Upper lobe of left lung (tissue), 4 donors: ENCODE measurements around the gene CFAP74.

Experiments used
- POLR2AphosphoS5 ChIP-seq, 2 donors: sonication (generic); formaldehyde crosslinking; IDR thresholded peaks; one replicate each; pipeline ENCODE4 v1.5.1; 2017; ENCODE audit warnings: antibody characterized with exemption in 2 of 2
- TF ChIP-seq, protein P1 (sequence below), 6 experiments: fragments of 450-650 bp in 4 of 6; fragments of 200-600 bp in 2 of 6; sonication (generic) in 2 of 6; IDR thresholded peaks; one replicate each; pipeline ENCODE4 v1.5.1; 2016 to 2019; ENCODE audit warnings: antibody characterized with exemption in 6 of 6

DNA sequence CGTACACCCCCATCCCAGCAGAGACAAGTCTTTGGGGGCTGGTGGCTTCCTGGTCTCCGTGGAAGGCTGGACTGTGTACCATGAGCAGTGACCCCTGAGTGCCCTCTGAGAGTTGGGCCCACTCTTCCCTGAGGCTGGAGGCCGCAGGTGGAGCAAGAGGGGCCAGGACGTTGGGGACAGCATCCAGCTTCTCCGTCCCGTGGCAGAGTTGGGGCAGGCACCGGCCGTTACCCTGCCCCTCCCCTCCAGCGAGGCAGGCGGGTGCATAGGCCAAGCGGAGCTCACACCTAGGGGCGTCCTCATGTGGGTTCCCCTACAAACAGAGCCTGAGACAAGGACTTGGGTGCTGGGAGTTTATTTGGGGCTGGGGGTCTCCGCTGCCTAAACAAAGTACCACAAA lies 29.6 kb upstream of the CFAP74 start:
- TF ChIP-seq, protein P1, sequence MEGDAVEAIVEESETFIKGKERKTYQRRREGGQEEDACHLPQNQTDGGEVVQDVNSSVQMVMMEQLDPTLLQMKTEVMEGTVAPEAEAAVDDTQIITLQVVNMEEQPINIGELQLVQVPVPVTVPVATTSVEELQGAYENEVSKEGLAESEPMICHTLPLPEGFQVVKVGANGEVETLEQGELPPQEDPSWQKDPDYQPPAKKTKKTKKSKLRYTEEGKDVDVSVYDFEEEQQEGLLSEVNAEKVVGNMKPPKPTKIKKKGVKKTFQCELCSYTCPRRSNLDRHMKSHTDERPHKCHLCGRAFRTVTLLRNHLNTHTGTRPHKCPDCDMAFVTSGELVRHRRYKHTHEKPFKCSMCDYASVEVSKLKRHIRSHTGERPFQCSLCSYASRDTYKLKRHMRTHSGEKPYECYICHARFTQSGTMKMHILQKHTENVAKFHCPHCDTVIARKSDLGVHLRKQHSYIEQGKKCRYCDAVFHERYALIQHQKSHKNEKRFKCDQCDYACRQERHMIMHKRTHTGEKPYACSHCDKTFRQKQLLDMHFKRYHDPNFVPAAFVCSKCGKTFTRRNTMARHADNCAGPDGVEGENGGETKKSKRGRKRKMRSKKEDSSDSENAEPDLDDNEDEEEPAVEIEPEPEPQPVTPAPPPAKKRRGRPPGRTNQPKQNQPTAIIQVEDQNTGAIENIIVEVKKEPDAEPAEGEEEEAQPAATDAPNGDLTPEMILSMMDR (IDR thresholded peaks at IDR 0.05) = no peak
- TF ChIP-seq POLR2AphosphoS5 (IDR thresholded peaks at IDR 0.05) = no peak
